GM12865 (cell line): ENCODE results near the gene CBX4.

Experiments used
- DNase-seq: peaks from one replicate; pipeline ENCODE4 v3.0.0; 2010; ENCODE audit warnings: low read depth
- H3K4me3 ChIP-seq: 2 replicates; pipeline ENCODE4 v1.5.1; 2011; ENCODE audit warnings: mild to moderate bottlenecking, low read depth, low read length, control low read depth
- TF ChIP-seq, protein P1 (sequence below): IDR thresholded peaks from 2 replicates; pipeline ENCODE4 v1.5.1; 2011; ENCODE audit warnings: low read length, control low read depth, low read depth, inconsistent platforms; ENCODE audit not compliant: insufficient read depth; ENCODE audit errors: missing control alignments

Gene CBX4

DNA sequence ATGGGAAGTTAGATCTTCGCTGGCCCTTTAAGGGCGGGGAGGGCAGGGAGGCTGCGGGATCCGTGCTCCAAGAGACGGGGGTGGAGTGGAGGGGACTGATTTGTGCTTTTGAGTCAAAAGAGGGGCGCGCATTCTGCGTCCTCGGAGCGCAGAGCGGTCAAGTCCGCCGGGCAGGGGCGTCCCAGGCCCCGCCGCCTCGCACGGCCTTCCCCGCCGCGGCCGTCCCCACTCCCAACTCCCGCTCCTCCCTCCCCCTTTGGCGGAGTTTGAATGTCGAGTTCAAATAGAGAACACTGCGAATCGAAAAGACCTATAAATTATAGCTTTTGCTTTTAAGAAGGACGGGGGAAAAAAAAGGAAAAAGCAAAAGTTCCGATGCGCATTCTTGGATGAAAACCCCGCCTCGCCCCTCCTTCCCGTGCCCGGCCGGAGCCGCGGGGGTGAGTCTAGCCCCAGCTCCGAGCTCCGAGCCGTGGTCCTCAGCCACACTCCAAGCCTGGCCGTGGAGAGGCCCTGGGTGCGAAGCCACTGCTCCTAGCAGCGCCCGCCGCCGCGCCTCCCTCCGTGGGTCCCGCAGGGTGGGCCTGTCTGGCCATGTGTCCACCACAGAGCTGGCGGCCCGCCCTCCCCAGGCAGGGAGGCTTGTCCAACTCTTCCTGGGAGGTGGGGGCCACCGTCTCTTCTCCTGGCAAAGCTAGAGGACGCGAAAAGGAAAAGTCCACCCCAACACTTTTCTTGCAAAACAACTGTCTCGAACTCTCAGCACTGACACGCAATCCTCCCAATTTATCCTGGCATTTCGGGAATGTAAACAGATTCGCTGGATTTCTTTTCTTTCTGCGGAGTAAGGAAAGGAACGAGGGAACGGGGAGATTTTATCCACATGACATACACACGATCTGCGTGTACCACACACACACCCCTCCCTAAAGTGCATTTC, 46.0 kb downstream of the CBX4 start:
- H3K4me3 ChIP-seq, result no peak overlapping the region
- DNase-seq, result no peak
- TF ChIP-seq, protein P1, sequence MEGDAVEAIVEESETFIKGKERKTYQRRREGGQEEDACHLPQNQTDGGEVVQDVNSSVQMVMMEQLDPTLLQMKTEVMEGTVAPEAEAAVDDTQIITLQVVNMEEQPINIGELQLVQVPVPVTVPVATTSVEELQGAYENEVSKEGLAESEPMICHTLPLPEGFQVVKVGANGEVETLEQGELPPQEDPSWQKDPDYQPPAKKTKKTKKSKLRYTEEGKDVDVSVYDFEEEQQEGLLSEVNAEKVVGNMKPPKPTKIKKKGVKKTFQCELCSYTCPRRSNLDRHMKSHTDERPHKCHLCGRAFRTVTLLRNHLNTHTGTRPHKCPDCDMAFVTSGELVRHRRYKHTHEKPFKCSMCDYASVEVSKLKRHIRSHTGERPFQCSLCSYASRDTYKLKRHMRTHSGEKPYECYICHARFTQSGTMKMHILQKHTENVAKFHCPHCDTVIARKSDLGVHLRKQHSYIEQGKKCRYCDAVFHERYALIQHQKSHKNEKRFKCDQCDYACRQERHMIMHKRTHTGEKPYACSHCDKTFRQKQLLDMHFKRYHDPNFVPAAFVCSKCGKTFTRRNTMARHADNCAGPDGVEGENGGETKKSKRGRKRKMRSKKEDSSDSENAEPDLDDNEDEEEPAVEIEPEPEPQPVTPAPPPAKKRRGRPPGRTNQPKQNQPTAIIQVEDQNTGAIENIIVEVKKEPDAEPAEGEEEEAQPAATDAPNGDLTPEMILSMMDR, result no peak

DNA sequence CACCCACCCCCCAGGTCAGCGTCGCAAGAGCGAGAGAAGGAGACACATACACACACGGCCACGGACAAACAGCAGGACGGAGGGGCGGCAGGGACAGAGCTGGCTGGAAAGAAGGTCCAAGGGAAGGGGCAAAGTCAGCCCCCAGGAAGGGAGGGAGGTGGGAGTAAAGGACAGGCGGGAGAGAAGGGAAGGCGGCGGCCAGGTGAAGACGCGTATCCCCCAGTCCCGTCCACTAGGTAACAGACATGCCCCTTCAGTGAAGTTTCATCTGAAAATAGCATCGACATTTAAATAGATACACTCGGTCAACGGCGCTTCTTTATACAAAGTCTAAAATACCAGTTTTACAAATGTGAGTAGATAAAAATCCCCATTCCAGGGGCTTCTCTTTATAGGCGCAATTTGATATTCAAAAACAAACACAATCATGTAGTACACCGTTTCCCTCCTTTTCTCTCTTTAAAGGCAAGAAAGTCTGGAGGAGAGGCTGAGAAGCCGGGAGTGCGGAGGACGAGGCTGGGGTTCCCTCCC, 46.8 kb downstream of the CBX4 start:
- TF ChIP-seq, protein P1, result no peak
- no peak overlapping the region for H3K4me3 ChIP-seq
- no peak for DNase-seq

DNA sequence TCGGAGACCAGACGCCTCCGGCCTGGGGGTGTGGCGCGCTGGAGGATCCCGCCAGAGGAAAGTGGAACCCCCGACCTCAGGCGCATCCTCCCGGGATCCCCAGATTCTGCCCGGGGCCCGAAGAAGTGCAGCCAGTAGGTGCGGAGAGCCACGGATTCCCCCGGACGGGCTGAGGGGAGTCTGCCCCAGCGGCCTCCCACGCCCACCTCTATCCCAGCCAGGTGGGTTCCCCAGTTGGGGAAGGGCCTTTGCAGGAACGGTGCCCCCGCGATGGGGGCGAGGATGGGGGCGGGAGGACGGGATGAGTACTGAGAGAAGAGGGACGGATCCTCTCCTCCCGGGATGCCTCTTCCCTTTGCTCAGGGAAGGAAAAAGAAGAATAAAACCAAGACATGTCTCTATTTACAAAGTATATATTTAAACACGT, 47.5 kb downstream of the CBX4 start:
- no peak for DNase-seq
- TF ChIP-seq, protein P1, result no peak
- no peak overlapping the region for H3K4me3 ChIP-seq

DNA sequence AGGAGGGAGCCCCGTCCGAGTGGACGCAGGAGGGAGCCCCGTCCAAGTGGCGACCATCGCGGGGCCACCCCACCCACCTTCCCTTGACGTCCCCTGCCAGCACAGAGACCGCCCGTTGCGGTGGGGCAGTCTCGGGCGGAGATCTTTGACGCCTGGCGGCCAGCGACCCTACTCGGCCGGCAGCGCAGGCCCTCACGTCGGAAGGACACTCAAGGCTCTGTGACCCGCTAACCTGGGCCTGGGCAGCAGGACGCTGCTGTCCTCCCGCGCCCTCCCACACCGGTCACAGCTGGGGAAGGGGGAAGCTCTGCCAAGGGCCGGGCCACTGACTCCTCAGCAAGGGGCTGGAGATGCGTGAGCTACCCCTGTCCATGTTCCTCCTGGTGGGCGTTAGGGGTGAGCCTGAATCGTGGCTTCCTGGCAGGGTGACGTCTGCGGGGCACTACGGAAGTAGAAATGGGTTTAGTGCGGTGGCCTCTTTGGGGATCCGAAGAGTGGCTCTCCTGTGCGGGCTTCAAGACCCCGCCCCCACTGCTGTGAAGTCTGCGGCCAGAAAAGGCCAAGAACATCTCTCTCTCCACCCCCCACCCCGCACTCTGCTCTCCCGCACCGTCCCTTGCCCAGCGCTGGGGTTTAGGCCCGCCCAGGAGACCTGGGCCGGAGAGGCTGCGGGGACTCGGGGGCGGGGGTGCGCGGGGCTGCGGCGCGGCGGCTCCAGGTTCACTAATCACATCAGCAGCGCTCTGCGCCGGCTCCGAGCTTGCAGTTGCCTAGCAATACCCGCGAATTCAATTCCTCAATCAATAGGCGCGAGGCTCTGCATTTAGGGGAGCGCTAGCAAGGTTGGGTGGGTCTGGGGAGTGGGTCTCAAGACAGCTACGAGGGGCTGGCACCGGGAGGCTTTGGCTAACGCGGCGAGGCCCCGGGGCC, 48.2 kb downstream of the CBX4 start:
- TF ChIP-seq, protein P1, result no peak
- no peak overlapping the region for H3K4me3 ChIP-seq
- DNase-seq, result no peak

DNA sequence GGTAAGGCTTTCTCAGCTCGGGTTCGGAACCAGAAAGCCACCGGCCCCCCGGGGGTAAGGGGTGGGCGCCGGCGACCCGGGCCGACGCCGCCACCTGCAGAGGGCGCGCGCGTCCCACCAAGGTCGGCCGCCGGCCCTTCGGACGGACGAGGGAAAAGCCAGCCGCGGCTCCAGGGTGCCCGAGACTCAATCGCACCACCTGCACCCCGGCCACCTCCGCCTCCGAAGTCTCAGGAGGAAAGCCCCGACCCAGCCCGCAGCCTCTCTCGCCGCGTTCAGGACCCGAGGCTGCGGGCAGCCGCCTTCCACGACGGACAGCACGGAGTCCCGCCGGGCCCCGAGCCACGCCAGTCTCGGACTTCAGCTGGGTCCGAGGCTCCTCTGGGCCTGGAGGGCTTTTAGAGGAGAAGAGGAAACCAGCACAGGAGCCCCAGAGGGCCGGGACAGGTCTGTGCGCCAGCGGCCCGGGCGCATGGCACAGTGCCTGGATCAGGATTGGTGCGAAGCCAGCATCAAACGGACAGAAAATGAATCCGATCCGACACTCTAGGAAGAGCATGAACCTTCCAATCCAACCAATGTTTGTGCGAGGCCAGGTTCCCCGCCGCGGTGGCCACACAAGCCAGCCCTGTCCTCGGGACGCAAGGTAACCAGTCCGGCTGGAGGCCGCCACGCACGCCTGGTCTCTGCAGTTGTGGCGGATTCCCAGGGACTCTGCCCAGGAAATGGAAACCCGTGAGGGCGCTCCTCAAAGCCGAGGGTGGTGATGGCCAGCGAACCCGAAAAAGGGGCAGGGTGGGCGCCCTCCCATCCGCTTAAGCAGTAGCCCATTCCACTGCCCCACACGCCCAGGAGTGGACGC, 49.1 kb downstream of the CBX4 start:
- no peak overlapping the region for H3K4me3 ChIP-seq
- peak; percentile 52 for DNase-seq
- TF ChIP-seq, protein P1, result peak; percentile 65
